Subcutaneous preadipocyte (primary cell): Measurements from ENCODE around the gene HDC. TPM values are rescaled to one million over a fixed set of nuclear protein-coding genes. Genes with fewer than 3 reads are reported as not detected.

Source experiments
- small RNA-seq: library from RNA; depleted of rRNA; stranded (forward); fragments of <200 nt; gene quantifications from one replicate; pipeline ENCODE3, GENCODE V24; 2012
- total RNA-seq: library from RNA; depleted of rRNA; stranded (reverse); fragments of >200 nt; gene quantifications from 2 replicates; pipeline ENCODE4 v1.2.3, GENCODE V29; 2012

Gene HDC
- total RNA-seq = not detected in 2 replicates

GRCh38 chr15:50265620-50266019 lies at the start of gene HDC:
Gene HDC (minus strand): TSS chr15:50265726. CDS start chr15:50265623, 103 bp downstream.

Small RNA genes within 50 kb of the gene (small RNA-seq; reads per million reads assigned to genes)
- not detected for gene RF00019

Other genes starting within 250 kb of the HDC start
- gene ATP8B4, start 146.5 kb downstream of the HDC start, total RNA-seq = 1.4 and 2.6 TPM in 2 replicates
- gene SLC27A2, start 83.5 kb downstream of the HDC start, total RNA-seq = under 0.01 TPM in 1 of 2 replicates, not detected in the other
- 26.5 and 35.2 TPM in 2 replicates for gene GABPB1, start 89.5 kb upstream of the HDC start, total RNA-seq
- gene USP8, start 158.7 kb upstream of the HDC start, total RNA-seq = 37.8 and 50.4 TPM in 2 replicates